GM23338 (cell line): Measurements from ENCODE around the gene DCAF5. TPM values are rescaled to one million over a fixed set of nuclear protein-coding genes. Genes with fewer than 3 reads are reported as not detected.

Source experiments
- ATAC-seq: fragments of 200-7000 bp; cut with Tn5 transposase; 3 replicates; pipeline ENCODE4 v1.9.1; 2020
- DNase-seq: peaks from one replicate; pipeline ENCODE4 v3.0.0-alpha.2; 2015; ENCODE audit warnings: low spot score
- H2AFZ ChIP-seq: fragments of 200-600 bp; sonication (generic); 2 replicates; pipeline ENCODE4 v1.8.0; 2016; ENCODE audit warnings: antibody characterized with exemption, mild to moderate bottlenecking, moderate library complexity
- H3F3A ChIP-seq: fragments of 200-600 bp; sonication (generic); replicated peaks from 2 replicates; pipeline ENCODE4 v1.8.0; 2017; ENCODE audit warnings: antibody characterized with exemption, mixed run types, low read depth
- H3K27ac ChIP-seq: fragments of 200-600 bp; sonication (generic); 2 replicates; pipeline ENCODE4 v1.6.1; 2016; ENCODE audit warnings: low read depth
- H3K27me3 ChIP-seq: fragments of 200-600 bp; sonication (generic); 2 replicates; pipeline ENCODE4 v1.8.0; 2016; ENCODE audit warnings: mild to moderate bottlenecking, mixed run types, moderate library complexity; ENCODE audit not compliant: insufficient read depth
- H3K36me3 ChIP-seq: fragments of 200-600 bp; sonication (generic); 2 replicates; pipeline ENCODE4 v1.8.0; 2016; ENCODE audit warnings: mild to moderate bottlenecking; ENCODE audit not compliant: insufficient read depth
- H3K4me1 ChIP-seq: fragments of 200-600 bp; sonication (generic); 2 replicates; pipeline ENCODE4 v1.8.0; 2016; ENCODE audit warnings: mild to moderate bottlenecking, moderate library complexity; ENCODE audit not compliant: insufficient read depth
- H3K4me2 ChIP-seq: fragments of 200-600 bp; sonication (generic); 2 replicates; pipeline ENCODE4 v1.7.1; 2017; ENCODE audit warnings: mixed run types
- H3K4me3 ChIP-seq: fragments of 200-600 bp; sonication (generic); 2 replicates; pipeline ENCODE4 v1.6.1; 2016; ENCODE audit warnings: mixed run types
- H3K79me2 ChIP-seq: fragments of 200-600 bp; sonication (generic); replicated peaks from 2 replicates; pipeline ENCODE4 v1.8.0; 2017; ENCODE audit warnings: mild to moderate bottlenecking; ENCODE audit not compliant: insufficient read depth
- H3K9me2 ChIP-seq: fragments of 200-600 bp; sonication (generic); 2 replicates; pipeline ENCODE4 v1.8.0; 2017; ENCODE audit not compliant: insufficient read depth
- H4K20me1 ChIP-seq: fragments of 200-600 bp; sonication (generic); replicated peaks from 2 replicates; pipeline ENCODE4 v1.8.0; 2017; ENCODE audit warnings: mild to moderate bottlenecking; ENCODE audit not compliant: insufficient read depth
- H3K27ac Mint-ChIP-seq: 2 replicates; pipeline ENCODE4 v1.8.0; 2020; ENCODE audit warnings: inconsistent platforms, mild to moderate bottlenecking, moderate library complexity, mixed read lengths
- H3K27me3 Mint-ChIP-seq: 3 replicates; pipeline ENCODE4 v1.8.0; 2022; ENCODE audit warnings: low read depth, mild to moderate bottlenecking, moderate library complexity, mixed read lengths, inconsistent platforms; ENCODE audit not compliant: insufficient read depth, poor library complexity
- H3K36me3 Mint-ChIP-seq: 3 replicates; pipeline ENCODE4 v1.8.0; 2021; ENCODE audit warnings: low read depth, mild to moderate bottlenecking, inconsistent platforms, moderate library complexity, mixed read lengths
- H3K4me1 Mint-ChIP-seq: 3 replicates; pipeline ENCODE4 v1.8.0; 2020; ENCODE audit warnings: mild to moderate bottlenecking, inconsistent platforms, mixed read lengths
- H3K4me3 Mint-ChIP-seq: 3 replicates; pipeline ENCODE4 v1.8.0; 2021; ENCODE audit warnings: moderate library complexity, mild to moderate bottlenecking, inconsistent platforms, mixed read lengths
- H3K9me3 Mint-ChIP-seq: 3 replicates; pipeline ENCODE4 v1.8.0; 2020; ENCODE audit warnings: moderate library complexity, mild to moderate bottlenecking, inconsistent platforms, mixed read lengths
- EZH2 ChIP-seq: fragments of 200-600 bp; sonication (generic); IDR thresholded peaks from one replicate; pipeline ENCODE4 v1.8.0; 2017; ENCODE audit warnings: antibody characterized with exemption, mild to moderate bottlenecking, low read depth; ENCODE audit not compliant: unreplicated experiment
- EZH2phosphoT487 ChIP-seq: fragments of 200-600 bp; sonication (generic); IDR thresholded peaks from one replicate; pipeline ENCODE4 v1.8.1; 2018; ENCODE audit warnings: antibody characterized with exemption; ENCODE audit not compliant: unreplicated experiment
- JUNB ChIP-seq: IDR thresholded peaks from one replicate; pipeline ENCODE4 v1.6.1; 2016; ENCODE audit warnings: antibody characterized with exemption; ENCODE audit not compliant: unreplicated experiment
- NANOG ChIP-seq: IDR thresholded peaks from 2 replicates; pipeline ENCODE4 v1.6.1; 2016; ENCODE audit warnings: antibody characterized with exemption, borderline replicate concordance
- POLR2AphosphoS5 ChIP-seq: IDR thresholded peaks from 2 replicates; pipeline ENCODE4 v1.6.1; 2016; ENCODE audit warnings: antibody characterized with exemption, low read depth
- STAT1 ChIP-seq: IDR thresholded peaks from one replicate; pipeline ENCODE4 v1.6.1; 2016; ENCODE audit warnings: antibody characterized with exemption; ENCODE audit not compliant: unreplicated experiment
- polyA plus RNA-seq: library from polyadenylated mRNA; unstranded; fragments of >200 nt; fragmentation: Nextera tagmentation; extraction: Ambion mirVana; gene quantifications from 2 replicates; pipeline ENCODE4 v1.2.1, GENCODE V29; 2016
- total RNA-seq: library from RNA; depleted of rRNA; stranded (reverse); fragments of >200 nt; shearing (Covaris generic); gene quantifications from 2 replicates; pipeline ENCODE4 v1.2.3, GENCODE V29; 2014
- TF ChIP-seq, protein P1 (sequence below), 2 experiments: fragments of 200-600 bp in 1 of 2; sonication (generic) in 1 of 2; conservative IDR thresholded peaks; 2 replicates each; pipeline versions ENCODE4 v1.5.1 to v1.6.1; 2016 to 2017; ENCODE audit warnings: antibody characterized with exemption in 2 of 2, low read depth in 2 of 2, mild to moderate bottlenecking in 2 of 2, moderate library complexity in 1 of 2
- TF ChIP-seq, protein P2 (sequence below): IDR thresholded peaks from 2 replicates; pipeline ENCODE4 v1.6.1; 2016; ENCODE audit warnings: antibody characterized with exemption
- TF ChIP-seq, protein P3 (sequence below): IDR thresholded peaks from one replicate; pipeline ENCODE4 v1.6.1; 2018; ENCODE audit warnings: antibody characterized with exemption; ENCODE audit not compliant: unreplicated experiment

The DCAF5 gene
- total and polyA plus RNA-seq, 2 experiments from 2014 or later, result 14.0 to 15.2 TPM

DNA sequence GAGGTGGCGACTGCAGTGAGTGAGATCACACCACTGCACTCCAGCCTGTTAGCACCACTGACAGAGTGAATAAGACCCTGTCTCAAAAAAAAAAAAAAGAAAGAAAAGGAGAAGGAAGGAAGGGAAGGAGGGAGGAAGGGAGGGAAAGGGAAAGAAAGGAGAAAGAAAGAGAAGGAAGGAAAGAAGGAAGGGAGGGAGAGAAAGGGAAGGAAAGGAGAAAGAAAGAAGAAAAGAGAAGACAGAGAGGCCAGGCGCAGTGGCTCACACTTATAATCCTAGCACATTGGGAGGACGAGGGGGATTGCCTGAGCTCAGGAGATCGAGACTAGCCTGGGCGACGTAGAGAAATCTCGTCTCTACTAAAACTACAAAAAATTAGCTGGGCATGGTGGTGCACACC is 13.2 kb downstream of the DCAF5 start (continued):
- TF ChIP-seq, protein P1, sequence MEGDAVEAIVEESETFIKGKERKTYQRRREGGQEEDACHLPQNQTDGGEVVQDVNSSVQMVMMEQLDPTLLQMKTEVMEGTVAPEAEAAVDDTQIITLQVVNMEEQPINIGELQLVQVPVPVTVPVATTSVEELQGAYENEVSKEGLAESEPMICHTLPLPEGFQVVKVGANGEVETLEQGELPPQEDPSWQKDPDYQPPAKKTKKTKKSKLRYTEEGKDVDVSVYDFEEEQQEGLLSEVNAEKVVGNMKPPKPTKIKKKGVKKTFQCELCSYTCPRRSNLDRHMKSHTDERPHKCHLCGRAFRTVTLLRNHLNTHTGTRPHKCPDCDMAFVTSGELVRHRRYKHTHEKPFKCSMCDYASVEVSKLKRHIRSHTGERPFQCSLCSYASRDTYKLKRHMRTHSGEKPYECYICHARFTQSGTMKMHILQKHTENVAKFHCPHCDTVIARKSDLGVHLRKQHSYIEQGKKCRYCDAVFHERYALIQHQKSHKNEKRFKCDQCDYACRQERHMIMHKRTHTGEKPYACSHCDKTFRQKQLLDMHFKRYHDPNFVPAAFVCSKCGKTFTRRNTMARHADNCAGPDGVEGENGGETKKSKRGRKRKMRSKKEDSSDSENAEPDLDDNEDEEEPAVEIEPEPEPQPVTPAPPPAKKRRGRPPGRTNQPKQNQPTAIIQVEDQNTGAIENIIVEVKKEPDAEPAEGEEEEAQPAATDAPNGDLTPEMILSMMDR (conservative IDR thresholded peaks at IDR 0.05; ENCODE audit: low read depth in 2 of 2), result no peak
- TF ChIP-seq, protein P2, sequence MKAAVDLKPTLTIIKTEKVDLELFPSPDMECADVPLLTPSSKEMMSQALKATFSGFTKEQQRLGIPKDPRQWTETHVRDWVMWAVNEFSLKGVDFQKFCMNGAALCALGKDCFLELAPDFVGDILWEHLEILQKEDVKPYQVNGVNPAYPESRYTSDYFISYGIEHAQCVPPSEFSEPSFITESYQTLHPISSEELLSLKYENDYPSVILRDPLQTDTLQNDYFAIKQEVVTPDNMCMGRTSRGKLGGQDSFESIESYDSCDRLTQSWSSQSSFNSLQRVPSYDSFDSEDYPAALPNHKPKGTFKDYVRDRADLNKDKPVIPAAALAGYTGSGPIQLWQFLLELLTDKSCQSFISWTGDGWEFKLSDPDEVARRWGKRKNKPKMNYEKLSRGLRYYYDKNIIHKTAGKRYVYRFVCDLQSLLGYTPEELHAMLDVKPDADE, result no peak
- TF ChIP-seq, protein P3, sequence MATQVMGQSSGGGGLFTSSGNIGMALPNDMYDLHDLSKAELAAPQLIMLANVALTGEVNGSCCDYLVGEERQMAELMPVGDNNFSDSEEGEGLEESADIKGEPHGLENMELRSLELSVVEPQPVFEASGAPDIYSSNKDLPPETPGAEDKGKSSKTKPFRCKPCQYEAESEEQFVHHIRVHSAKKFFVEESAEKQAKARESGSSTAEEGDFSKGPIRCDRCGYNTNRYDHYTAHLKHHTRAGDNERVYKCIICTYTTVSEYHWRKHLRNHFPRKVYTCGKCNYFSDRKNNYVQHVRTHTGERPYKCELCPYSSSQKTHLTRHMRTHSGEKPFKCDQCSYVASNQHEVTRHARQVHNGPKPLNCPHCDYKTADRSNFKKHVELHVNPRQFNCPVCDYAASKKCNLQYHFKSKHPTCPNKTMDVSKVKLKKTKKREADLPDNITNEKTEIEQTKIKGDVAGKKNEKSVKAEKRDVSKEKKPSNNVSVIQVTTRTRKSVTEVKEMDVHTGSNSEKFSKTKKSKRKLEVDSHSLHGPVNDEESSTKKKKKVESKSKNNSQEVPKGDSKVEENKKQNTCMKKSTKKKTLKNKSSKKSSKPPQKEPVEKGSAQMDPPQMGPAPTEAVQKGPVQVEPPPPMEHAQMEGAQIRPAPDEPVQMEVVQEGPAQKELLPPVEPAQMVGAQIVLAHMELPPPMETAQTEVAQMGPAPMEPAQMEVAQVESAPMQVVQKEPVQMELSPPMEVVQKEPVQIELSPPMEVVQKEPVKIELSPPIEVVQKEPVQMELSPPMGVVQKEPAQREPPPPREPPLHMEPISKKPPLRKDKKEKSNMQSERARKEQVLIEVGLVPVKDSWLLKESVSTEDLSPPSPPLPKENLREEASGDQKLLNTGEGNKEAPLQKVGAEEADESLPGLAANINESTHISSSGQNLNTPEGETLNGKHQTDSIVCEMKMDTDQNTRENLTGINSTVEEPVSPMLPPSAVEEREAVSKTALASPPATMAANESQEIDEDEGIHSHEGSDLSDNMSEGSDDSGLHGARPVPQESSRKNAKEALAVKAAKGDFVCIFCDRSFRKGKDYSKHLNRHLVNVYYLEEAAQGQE, result no peak
- TF ChIP-seq NANOG, result no peak
- TF ChIP-seq STAT1, result no peak
- no peak for TF ChIP-seq EZH2
- no peak for TF ChIP-seq POLR2AphosphoS5

DNA sequence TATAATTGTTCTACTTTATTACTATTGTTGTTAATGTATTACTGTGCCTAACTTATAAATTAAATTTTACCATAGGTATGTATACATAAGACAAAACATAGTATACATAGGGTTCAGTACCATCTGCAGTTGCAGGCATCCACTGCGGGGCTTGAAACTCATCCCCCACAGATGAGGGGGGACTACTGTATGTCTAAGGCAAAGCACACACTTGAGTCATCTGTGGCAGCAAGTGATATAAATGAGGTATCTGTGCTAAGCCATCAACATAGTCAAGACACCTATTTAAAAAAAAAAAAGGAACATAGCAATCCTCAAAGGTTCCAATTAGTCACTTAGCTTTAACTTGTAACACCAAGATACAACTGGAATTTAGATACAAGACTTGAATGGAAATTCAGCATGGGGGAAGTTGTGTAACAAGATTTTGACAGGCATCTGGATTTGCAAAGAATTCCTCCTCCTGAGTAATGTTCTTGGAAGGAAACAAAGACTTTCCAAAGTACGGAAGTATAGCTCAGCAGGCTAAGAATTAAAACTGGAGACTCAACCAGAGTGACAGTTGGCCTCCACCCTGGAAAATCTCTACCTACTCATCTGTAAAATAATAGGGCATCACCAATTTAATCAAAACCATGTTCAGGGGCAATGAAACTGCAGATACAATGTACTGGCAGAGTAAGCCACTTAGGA is 14.9 kb downstream of the DCAF5 start:
- H3K79me2 ChIP-seq, result peaks cover 10% of the 10 kb centered on the region; the same call in 1 of the 2 replicates
- peaks cover 9% of the 10 kb centered on the region for H3K4me1 ChIP-seq
- DNase-seq, result no peak
- H3K36me3 ChIP-seq, result no peaks in the 10 kb centered on the region
- H3K9me2 ChIP-seq, result no peaks in the 10 kb centered on the region
- no peaks in the 10 kb centered on the region for H3K27me3 ChIP-seq
- H3K36me3 Mint-ChIP-seq, result no peaks in the 10 kb centered on the region
- ATAC-seq, result no peak
- no peaks in the 10 kb centered on the region for H3K9me3 Mint-ChIP-seq
- peaks cover 27% of the 10 kb centered on the region for H3K4me1 Mint-ChIP-seq
- H3K27me3 Mint-ChIP-seq, result no peaks in the 10 kb centered on the region
- H3K4me3 Mint-ChIP-seq, result no peak overlapping the region
- no peak overlapping the region for H3K27ac Mint-ChIP-seq
- H3K27ac ChIP-seq, result no peak overlapping the region
- H4K20me1 ChIP-seq, result no peaks in the 10 kb centered on the region
- H3K4me2 ChIP-seq, result no peak overlapping the region
- no peaks in the 10 kb centered on the region for H3F3A ChIP-seq
- H2AFZ ChIP-seq, result no peak overlapping the region
- H3K4me3 ChIP-seq, result no peak overlapping the region
- TF ChIP-seq JUNB, result no peak
- TF ChIP-seq, protein P1 (conservative IDR thresholded peaks at IDR 0.05; ENCODE audit: low read depth in 2 of 2), result no peak
- TF ChIP-seq EZH2phosphoT487, result no peak
- TF ChIP-seq, protein P3, result no peak
- TF ChIP-seq STAT1, result no peak
- no peak for TF ChIP-seq NANOG
